Lower leg skin (tissue), 3 donors: Measurements from ENCODE around the gene LIPK.

Experiments used
- POLR2A ChIP-seq, 2 donors: fragments of 450-650 bp; IDR thresholded peaks; one replicate each; pipeline ENCODE4 v1.6.1; 2016 to 2017; ENCODE audit warnings: antibody characterized with exemption in 2 of 2, mild to moderate bottlenecking in 1 of 2, moderate library complexity in 1 of 2
- TF ChIP-seq, protein P1 (sequence below), 3 donors: fragments of 450-650 bp; IDR thresholded peaks; one replicate each; pipeline ENCODE4 v1.5.1; 2016; ENCODE audit warnings: antibody characterized with exemption in 3 of 3, mild to moderate bottlenecking in 3 of 3, moderate library complexity in 2 of 3

DNA sequence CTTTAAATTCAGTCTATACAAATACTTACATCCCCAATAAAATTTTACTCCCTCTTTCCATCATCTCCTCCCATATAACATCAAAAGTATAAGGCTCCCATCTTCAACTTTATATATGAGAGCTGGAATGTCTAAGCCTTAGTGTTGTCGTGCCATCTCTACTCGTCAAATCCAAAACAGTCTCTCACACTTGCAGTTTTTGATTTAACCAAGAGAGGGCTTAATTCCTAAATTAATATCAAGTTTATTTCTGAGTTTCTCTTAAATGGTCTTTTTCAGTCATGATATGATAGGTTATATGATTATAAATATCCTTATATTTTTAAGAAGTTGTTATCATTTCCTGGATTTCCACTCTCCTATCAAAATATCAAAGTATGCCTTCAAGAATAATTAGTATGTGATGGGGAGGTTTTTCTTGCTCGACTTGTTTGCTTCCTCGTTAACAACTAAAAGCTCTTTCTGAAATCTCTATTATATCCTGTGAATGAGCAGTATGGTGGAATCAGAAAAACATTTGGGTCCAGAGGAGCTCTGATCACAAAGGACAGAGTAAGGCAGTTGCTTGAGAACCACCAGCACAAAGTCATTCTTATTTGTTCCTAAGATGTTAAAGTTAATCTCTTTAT, 12.5 kb upstream of the LIPK start:
- TF ChIP-seq, protein P1, sequence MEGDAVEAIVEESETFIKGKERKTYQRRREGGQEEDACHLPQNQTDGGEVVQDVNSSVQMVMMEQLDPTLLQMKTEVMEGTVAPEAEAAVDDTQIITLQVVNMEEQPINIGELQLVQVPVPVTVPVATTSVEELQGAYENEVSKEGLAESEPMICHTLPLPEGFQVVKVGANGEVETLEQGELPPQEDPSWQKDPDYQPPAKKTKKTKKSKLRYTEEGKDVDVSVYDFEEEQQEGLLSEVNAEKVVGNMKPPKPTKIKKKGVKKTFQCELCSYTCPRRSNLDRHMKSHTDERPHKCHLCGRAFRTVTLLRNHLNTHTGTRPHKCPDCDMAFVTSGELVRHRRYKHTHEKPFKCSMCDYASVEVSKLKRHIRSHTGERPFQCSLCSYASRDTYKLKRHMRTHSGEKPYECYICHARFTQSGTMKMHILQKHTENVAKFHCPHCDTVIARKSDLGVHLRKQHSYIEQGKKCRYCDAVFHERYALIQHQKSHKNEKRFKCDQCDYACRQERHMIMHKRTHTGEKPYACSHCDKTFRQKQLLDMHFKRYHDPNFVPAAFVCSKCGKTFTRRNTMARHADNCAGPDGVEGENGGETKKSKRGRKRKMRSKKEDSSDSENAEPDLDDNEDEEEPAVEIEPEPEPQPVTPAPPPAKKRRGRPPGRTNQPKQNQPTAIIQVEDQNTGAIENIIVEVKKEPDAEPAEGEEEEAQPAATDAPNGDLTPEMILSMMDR (IDR thresholded peaks at IDR 0.05), result no peak
- no peak for TF ChIP-seq POLR2A (IDR thresholded peaks at IDR 0.05)
